ENCODE measurements around the gene RGCC. TPM values are rescaled to one million over a fixed set of nuclear protein-coding genes. Genes with fewer than 3 reads are reported as not detected.

The RGCC gene
- 17.0 and 23.0 TPM in 2 replicates for total RNA-seq

GRCh38 chr13:41456768-41457588 lies at the start of gene RGCC:
RGCC (plus strand) TSS chr13:41457550; CDS start chr13:41457708, 158 bp downstream.

Other genes with a start within 250 kb of the RGCC start
- gene MTRF1, start 194.0 kb upstream of the RGCC start, total RNA-seq, result 16.4 and 18.1 TPM in 2 replicates
- gene NAA16, start 146.3 kb upstream of the RGCC start, total RNA-seq, result 23.0 and 30.9 TPM in 2 replicates